Activated effector memory CD4-positive, alpha-beta T cell treated with anti-CD3 and anti-CD28 coated beads, Interleukin-2, amount 50 U/mL, for 16 hours (primary cell): Measurements from ENCODE around the gene CYTH4.
A peak's percentile ranks its signal among the peaks of the same experiment; 100 is the strongest.

Source experiments
- DNase-seq: peaks from one replicate; pipeline ENCODE4 v3.0.0-alpha.2; 2020

The CYTH4 gene

GRCh38 chr22:37249986-37250385 is 32.3 kb upstream of the CYTH4 start:
- peak; percentile 55 for DNase-seq

- peak; percentile 10 for DNase-seq
These were observed 30.5 kb upstream of the CYTH4 start for GRCh38 chr22:37251836-37252235.

- DNase-seq, result peak; percentile 12
These were observed 29.1 kb upstream of the CYTH4 start for GRCh38 chr22:37253126-37253660.

GRCh38 chr22:37254209-37254866 is 28.0 kb upstream of the CYTH4 start:
- peak; percentile 3 for DNase-seq

GRCh38 chr22:37254867-37255233 is 27.5 kb upstream of the CYTH4 start:
- no peak for DNase-seq

- no peak for DNase-seq
These were observed 26.7 kb upstream of the CYTH4 start for GRCh38 chr22:37255558-37256006.

- no peak for DNase-seq
These were observed 26.1 kb upstream of the CYTH4 start for GRCh38 chr22:37256075-37256726.

- no peak for DNase-seq
These were observed 24.1 kb upstream of the CYTH4 start for GRCh38 chr22:37258005-37258752.

- DNase-seq, result no peak
These were observed 23.4 kb upstream of the CYTH4 start for GRCh38 chr22:37258753-37259401.

GRCh38 chr22:37259540-37260029 is 22.7 kb upstream of the CYTH4 start:
- DNase-seq, result no peak

- no peak for DNase-seq
These were observed 22.0 kb upstream of the CYTH4 start for GRCh38 chr22:37260155-37260795.

- peak; percentile 86 for DNase-seq
These were observed 21.4 kb upstream of the CYTH4 start for GRCh38 chr22:37260901-37261336.

GRCh38 chr22:37262346-37262745 is 20.0 kb upstream of the CYTH4 start:
- no peak for DNase-seq

- no peak for DNase-seq
These were observed 18.1 kb upstream of the CYTH4 start for GRCh38 chr22:37263966-37264887.

- DNase-seq, result no peak
These were observed 15.7 kb upstream of the CYTH4 start for GRCh38 chr22:37266581-37267134.

- peak; percentile 92 for DNase-seq
These were observed 15.1 kb upstream of the CYTH4 start for GRCh38 chr22:37267135-37267587.

GRCh38 chr22:37267661-37268413 is 14.5 kb upstream of the CYTH4 start:
- DNase-seq, result no peak

- no peak for DNase-seq
These were observed 12.2 kb upstream of the CYTH4 start for GRCh38 chr22:37269936-37270678.

GRCh38 chr22:37270928-37271650 is 11.2 kb upstream of the CYTH4 start:
- DNase-seq, result no peak
